AG09319 (cell line): ENCODE measurements around the gene BBC3.

Source experiments
- DNase-seq: peaks from one replicate; pipeline ENCODE4 v3.0.0-alpha.2; 2010; ENCODE audit warnings: low read depth; ENCODE audit errors: extremely low read depth
- TF ChIP-seq, protein P1 (sequence below): IDR thresholded peaks from 2 replicates; pipeline ENCODE4 v1.5.1; 2011; ENCODE audit warnings: low read depth, mild to moderate bottlenecking, inconsistent platforms, low read length, moderate library complexity

The BBC3 gene

DNA sequence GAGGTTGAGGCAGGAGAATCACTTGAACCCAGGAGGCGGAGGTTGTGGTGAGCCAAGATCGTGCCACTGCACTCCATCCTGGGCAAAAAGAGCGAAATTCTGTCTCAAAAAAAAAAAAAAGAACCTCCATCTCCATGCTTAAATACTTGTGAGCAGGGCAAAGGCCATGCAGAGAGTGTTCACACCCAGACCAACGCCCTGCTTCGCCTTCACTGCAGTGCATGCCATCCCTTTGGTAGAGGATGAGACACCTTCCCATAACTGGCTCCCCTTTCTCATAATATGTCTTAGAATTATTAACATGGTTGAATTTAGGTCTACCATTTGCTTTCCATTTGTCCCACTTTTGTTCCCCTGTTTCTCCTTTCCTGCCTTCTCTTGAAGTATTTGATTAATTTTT, 15.4 kb downstream of the BBC3 start:
- DNase-seq: no peak
- TF ChIP-seq, protein P1, sequence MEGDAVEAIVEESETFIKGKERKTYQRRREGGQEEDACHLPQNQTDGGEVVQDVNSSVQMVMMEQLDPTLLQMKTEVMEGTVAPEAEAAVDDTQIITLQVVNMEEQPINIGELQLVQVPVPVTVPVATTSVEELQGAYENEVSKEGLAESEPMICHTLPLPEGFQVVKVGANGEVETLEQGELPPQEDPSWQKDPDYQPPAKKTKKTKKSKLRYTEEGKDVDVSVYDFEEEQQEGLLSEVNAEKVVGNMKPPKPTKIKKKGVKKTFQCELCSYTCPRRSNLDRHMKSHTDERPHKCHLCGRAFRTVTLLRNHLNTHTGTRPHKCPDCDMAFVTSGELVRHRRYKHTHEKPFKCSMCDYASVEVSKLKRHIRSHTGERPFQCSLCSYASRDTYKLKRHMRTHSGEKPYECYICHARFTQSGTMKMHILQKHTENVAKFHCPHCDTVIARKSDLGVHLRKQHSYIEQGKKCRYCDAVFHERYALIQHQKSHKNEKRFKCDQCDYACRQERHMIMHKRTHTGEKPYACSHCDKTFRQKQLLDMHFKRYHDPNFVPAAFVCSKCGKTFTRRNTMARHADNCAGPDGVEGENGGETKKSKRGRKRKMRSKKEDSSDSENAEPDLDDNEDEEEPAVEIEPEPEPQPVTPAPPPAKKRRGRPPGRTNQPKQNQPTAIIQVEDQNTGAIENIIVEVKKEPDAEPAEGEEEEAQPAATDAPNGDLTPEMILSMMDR: no peak

DNA sequence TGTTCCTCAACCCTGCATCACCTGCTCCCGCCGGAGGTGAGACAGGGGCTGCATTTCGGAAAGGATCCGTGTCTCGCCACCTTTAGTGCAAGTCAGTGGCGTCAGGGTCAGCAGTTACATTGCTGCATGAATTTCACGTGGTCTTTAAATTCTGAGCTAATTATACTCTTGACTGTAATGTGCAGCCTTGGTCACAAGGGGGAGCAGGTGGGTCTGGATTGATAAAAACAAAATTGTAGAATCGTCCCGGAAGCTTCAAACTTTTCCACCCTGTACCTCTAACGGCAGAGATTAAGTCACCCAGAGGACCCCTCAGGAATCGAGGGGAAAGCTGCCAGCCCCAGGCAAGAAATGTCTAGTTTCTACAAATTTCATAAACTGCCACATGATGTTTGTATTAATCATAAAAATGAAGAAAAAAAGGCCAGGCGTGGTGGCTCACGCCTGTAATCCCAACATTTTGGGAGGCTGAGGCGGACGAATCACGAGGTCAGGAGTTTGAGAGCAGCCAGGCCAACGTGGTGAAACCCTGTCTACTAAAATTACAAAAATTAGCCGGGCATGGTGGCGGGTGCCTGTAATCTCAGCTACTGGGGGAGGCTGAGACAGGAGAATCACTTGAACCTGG, 20.2 kb downstream of the BBC3 start:
- TF ChIP-seq, protein P1: peak; percentile 79
- DNase-seq: peak; percentile 62

DNA sequence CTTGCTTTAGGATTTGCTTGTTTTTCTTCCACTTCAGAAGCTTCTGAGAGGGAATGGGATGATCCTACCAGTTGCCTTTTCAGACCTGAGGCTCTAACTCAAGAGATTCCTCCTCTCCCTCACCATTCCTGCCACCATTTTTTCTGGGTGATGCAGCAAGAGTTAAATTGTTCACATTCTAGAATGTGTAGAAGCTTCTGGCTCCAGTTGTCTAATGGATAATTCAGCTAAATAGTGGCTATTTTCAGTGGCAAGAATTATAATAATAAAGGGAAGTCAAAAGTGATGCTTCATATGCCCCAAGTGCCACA, 20.9 kb downstream of the BBC3 start:
- TF ChIP-seq, protein P1: no peak

DNA sequence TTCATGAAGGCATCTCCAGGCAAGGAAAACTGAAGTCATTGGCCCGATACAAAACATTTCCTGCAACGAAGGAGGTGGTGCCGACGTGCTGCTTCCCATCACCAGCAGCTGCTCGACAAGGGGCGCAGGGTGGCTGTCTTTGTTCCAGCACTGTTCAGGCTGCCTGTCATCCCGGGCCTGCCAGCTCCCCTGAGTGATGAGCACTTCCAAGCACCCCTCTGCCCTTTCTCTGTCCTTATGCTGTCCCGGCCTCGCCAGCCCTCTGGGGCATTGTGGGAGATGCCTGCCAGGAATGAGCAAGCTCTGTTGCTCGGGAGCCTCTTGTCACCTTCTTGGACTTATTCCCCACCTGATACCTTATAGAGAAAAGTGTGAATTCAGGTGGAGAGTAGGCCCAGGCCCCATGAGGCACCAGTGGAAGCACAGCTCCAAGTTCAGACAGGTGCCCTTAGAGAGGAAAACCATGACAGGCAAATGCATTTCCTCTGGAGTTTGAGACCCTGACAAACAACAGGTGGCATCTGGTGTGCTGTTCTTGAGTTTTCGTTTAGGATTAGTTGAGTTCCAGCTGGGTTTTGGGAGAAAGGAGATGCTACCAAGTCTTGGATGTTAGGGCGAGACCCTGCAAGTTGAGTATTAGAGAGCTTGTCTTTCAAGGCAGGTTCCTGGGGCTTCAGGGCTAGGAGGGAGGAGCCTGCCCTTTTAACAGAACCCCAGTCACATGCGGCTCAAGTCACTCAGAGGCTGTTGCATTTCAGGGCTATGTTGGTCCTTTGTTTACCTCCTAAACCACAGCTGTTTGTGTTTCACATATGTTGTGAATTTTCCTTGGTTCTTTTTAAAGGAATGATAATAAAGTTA, 21.4 kb downstream of the BBC3 start:
- DNase-seq: peak; percentile 32
- TF ChIP-seq, protein P1: no peak

More for the DNA sequence above, 20.9 kb downstream of the BBC3 start:
- no peak for DNase-seq

DNA sequence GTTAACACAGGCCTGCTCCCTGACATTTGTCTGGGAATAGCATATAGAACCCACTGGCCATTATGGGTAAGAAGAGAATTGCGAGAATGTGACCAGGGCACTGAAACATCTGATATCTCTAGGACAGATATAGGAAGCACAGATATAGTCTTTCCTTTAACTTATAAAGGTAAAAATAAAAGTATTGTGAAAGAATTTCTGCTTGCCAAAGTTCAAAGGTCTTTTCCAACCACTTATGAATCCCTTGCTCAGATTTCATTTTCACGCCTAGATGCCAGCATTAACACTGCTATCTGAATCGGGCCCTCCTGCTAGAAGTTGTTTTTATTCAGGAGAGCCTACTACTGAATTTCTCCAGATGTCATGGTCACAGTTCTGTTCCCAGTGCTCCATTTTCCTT, 27.7 kb downstream of the BBC3 start:
- TF ChIP-seq, protein P1: no peak
- no peak for DNase-seq

DNA sequence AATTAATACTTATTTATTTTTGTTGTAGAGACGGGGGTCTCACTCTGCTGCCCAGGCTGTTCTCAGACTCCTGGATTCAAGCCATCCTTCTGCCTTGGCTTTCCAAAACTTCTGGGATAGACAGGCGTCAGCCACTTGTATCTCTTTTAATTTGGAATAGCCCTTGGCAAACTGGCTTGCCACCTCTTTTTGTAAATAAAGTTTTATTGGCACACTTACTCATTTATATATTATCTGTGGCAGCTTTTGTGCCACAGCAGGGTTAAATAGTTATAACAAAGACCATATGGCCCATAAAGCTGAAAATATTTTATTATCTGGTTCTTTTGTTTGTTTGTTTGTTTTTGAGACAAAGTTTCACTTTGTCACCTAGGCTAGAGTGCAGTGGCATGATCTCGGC, 30.5 kb downstream of the BBC3 start:
- TF ChIP-seq, protein P1: no peak
- no peak for DNase-seq

DNA sequence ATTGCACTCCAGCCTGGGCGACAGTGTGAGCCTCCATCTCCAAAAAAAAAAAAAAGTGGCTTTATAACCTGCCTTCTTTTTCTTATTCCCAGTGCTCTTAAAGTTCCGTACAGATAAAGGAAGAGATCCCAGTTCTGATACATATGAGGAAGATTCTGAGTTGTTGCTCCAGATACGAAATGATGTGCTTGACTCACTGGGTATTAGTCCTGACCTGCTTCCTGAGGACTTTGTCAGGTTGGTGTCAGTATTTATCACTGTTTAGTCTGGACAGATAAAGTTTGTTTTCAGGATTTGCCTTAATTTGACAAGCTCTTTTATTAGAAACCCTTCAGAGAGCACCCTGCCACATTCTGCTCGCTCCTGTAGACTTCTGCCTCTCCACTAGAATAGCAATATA, 33.9 kb downstream of the BBC3 start:
- TF ChIP-seq, protein P1: no peak
- DNase-seq: no peak
